K562 (cell line): ENCODE measurements around the gene SLC6A6. TPM values are rescaled to one million over a fixed set of nuclear protein-coding genes. Genes with fewer than 3 reads are reported as not detected.

ENCODE experiments used
- CREM ChIP-seq: IDR thresholded peaks from 2 replicates; pipeline ENCODE4 v1.6.1; 2014; ENCODE audit warnings: antibody characterized with exemption, low read depth
- CTBP1 ChIP-seq: fragments of 450-650 bp; IDR thresholded peaks from 2 replicates; pipeline ENCODE4 v1.6.1; 2016; ENCODE audit warnings: borderline replicate concordance
- CXXC5 ChIP-seq: fragments of 250-450 bp; sonication (Bioruptor Pico); IDR thresholded peaks from 2 replicates; pipeline ENCODE4 v1.8.0; 2022; ENCODE audit warnings: inconsistent platforms, mild to moderate bottlenecking, moderate library complexity
- E2F6 ChIP-seq, 2 experiments: IDR thresholded peaks; 2 replicates each; pipeline ENCODE4 v1.6.1; 2011; ENCODE audit warnings: borderline replicate concordance in 1 of 2, control low read depth in 1 of 2, low read depth in 1 of 2, low read length in 1 of 2, mild to moderate bottlenecking in 1 of 2, mixed read lengths in 1 of 2, moderate library complexity in 1 of 2; ENCODE audit not compliant: insufficient read depth in 1 of 2, insufficient read length in 1 of 2, poor library complexity in 1 of 2, severe bottlenecking in 1 of 2; ENCODE audit errors: extremely low read depth in 1 of 2
- ELF2 ChIP-seq: fragments of 250-450 bp; sonication (Bioruptor Pico); IDR thresholded peaks from 2 replicates; pipeline ENCODE4 v1.5.0; 2021; ENCODE audit warnings: mild to moderate bottlenecking
- EP300 ChIP-seq: IDR thresholded peaks from 2 replicates; pipeline ENCODE4 v1.6.1; 2012; ENCODE audit warnings: low read length, improper control_type of control experiment
- FOXJ3 ChIP-seq: sonication (generic); formaldehyde crosslinking; IDR thresholded peaks from 2 replicates; pipeline ENCODE4 v1.4.0; 2020; ENCODE audit warnings: mild to moderate bottlenecking, missing genetic modification reagents
- GATAD2A ChIP-seq: fragments of 450-650 bp; IDR thresholded peaks from 2 replicates; pipeline ENCODE4 v1.6.1; 2017
- LCOR ChIP-seq: sonication (generic); formaldehyde crosslinking; IDR thresholded peaks from 2 replicates; pipeline ENCODE4 v1.8.0; 2022; ENCODE audit warnings: mild to moderate bottlenecking, missing genetic modification reagents
- NCOA2 ChIP-seq, 2 experiments: fragments of 450-650 bp; IDR thresholded peaks; 2 replicates each; pipeline ENCODE4 v1.6.1; 2018; ENCODE audit warnings: mild to moderate bottlenecking in 2 of 2, moderate library complexity in 1 of 2; ENCODE audit not compliant: partially characterized antibody in 2 of 2
- NR3C1 ChIP-seq: sonication (generic); formaldehyde crosslinking; IDR thresholded peaks from 2 replicates; pipeline ENCODE4 v1.8.1; 2022; ENCODE audit warnings: missing genetic modification reagents
- PATZ1 ChIP-seq: fragments of 250-450 bp; sonication (Bioruptor Pico); IDR thresholded peaks from 2 replicates; pipeline ENCODE4 v1.5.0; 2020; ENCODE audit warnings: mild to moderate bottlenecking, borderline replicate concordance
- PRMT5 ChIP-seq: sonication (generic); formaldehyde crosslinking; IDR thresholded peaks from 2 replicates; pipeline ENCODE4 v1.5.0; 2020; ENCODE audit warnings: missing genetic modification reagents
- RBM25 ChIP-seq: fragments of 200-400 bp; formaldehyde crosslinking; IDR thresholded peaks from 2 replicates; pipeline ENCODE4 v1.6.1; 2018; ENCODE audit warnings: low read length, low read depth, moderate library complexity; ENCODE audit not compliant: severe bottlenecking
- RNF2 ChIP-seq: sonication (generic); IDR thresholded peaks from 2 replicates; pipeline ENCODE4 v1.6.1; 2016
- SETDB1 ChIP-seq: IDR thresholded peaks from one replicate; pipeline ENCODE4 v1.6.1; 2012; ENCODE audit warnings: low read length, control low read depth, inconsistent platforms
- VEZF1 ChIP-seq: fragments of 200-800 bp; sonication (Bioruptor generic); IDR thresholded peaks from 2 replicates; pipeline ENCODE4 v1.6.1; 2017; ENCODE audit warnings: missing genetic modification characterization, missing compliant biosample characterization
- YBX1 ChIP-seq: fragments of 450-650 bp; IDR thresholded peaks from 2 replicates; pipeline ENCODE4 v1.7.1; 2016; ENCODE audit warnings: mild to moderate bottlenecking
- ZFX ChIP-seq: sonication (generic); formaldehyde crosslinking; IDR thresholded peaks from 2 replicates; pipeline ENCODE4 v1.8.0; 2022; ENCODE audit warnings: mild to moderate bottlenecking, missing genetic modification reagents, moderate library complexity
- ZNF146 ChIP-seq: IDR thresholded peaks from one replicate; pipeline ENCODE4 v1.6.1; 2018; ENCODE audit warnings: missing compliant biosample characterization; ENCODE audit not compliant: unreplicated experiment
- ZNF384 ChIP-seq: IDR thresholded peaks from 2 replicates; pipeline ENCODE4 v1.6.1; 2012; ENCODE audit warnings: low read depth, low read length, improper control_type of control experiment
- ZNF41 ChIP-seq: fragments of 250-450 bp; sonication (Bioruptor Pico); conservative IDR thresholded peaks from 2 replicates; pipeline ENCODE4 v1.4.0; 2020; ENCODE audit warnings: mild to moderate bottlenecking
- ZNF449 ChIP-seq: fragments of 250-450 bp; sonication (Bioruptor Pico); IDR thresholded peaks from 2 replicates; pipeline ENCODE4 v1.8.0; 2022; ENCODE audit warnings: moderate library complexity, mild to moderate bottlenecking, inconsistent platforms
- ZNF511 ChIP-seq: sonication (generic); formaldehyde crosslinking; IDR thresholded peaks from 2 replicates; pipeline ENCODE4 v1.8.0; 2022; ENCODE audit warnings: mild to moderate bottlenecking, missing genetic modification reagents
- polyA plus RNA-seq, 8 experiments: library from polyadenylated mRNA; depleted of rRNA in 4 of 8; stranded (reverse) in 5 of 8; unstranded in 3 of 8; fragments of >200 nt; fragmentation: Nextera tagmentation in 2 of 8; fragmentation: Illumina TruSeq in 1 of 8; extraction: Ambion mirVana in 2 of 8; extraction: Trizol in 1 of 8; gene quantifications; 2 replicates each; pipeline versions ENCODE4 v1.2.1 to v1.2.3, GENCODE V29; 2011 to 2014; ENCODE audit warnings: inconsistent platforms in 1 of 8, missing spikeins in 1 of 8
- total RNA-seq, 7 experiments: library from RNA; depleted of rRNA in 6 of 7; stranded (reverse); fragments of >200 nt in 6 of 7; fragmentation: Illumina TruSeq in 2 of 7; extraction: Trizol in 2 of 7; gene quantifications; 2 replicates each; pipeline versions ENCODE4 v1.2.1 to v1.2.3, GENCODE V29; 2011 to 2021; ENCODE audit warnings: low replicate concordance in 1 of 7

SLC6A6 gene
- total and polyA plus RNA-seq, 9 of the 15 experiments (the other 6 are each of a cell fraction or from before 2014, with no cell fraction given): 12.3 to 203 (median 93.2) TPM

GRCh38 chr3:14403619-14404155 is 1.3 kb downstream of the SLC6A6 start (continued):
- no peak for TF ChIP-seq NCOA2 (IDR thresholded peaks at IDR 0.05; ENCODE audit: partially characterized antibody in 2 of 2)
- no peak for TF ChIP-seq ZNF449
- no peak for TF ChIP-seq SETDB1
- no peak for TF ChIP-seq GATAD2A
- no peak for TF ChIP-seq NR3C1 (CRISPR knock-in tag)
- no peak for TF ChIP-seq CREM
- TF ChIP-seq ZNF41 (CRISPR knock-in tag): no peak
- TF ChIP-seq CXXC5 (CRISPR knock-in tag): no peak
- 0 out of 2 replicates have a peak, but pooled peaks have one; percentile 21 for TF ChIP-seq ZNF511
- no peak for TF ChIP-seq ZNF146 (CRISPR knock-in tag)
- no peak for TF ChIP-seq ZFX (CRISPR knock-in tag)
- peak; percentile 15; the same call in 1 of the 2 replicates for TF ChIP-seq CTBP1
- TF ChIP-seq PRMT5 (CRISPR knock-in tag): no peak
- no peak for TF ChIP-seq ELF2 (CRISPR knock-in tag)
- no peak for TF ChIP-seq RNF2
- peak; percentile 53; the same call in 1 of the 2 replicates for TF ChIP-seq LCOR (CRISPR knock-in tag)
- no peak for TF ChIP-seq FOXJ3 (CRISPR knock-in tag)
- TF ChIP-seq YBX1: no peak
- no peak for TF ChIP-seq E2F6 (IDR thresholded peaks at IDR 0.05; ENCODE audit: borderline replicate concordance in 1 of 2, extremely low read depth in 1 of 2, insufficient read depth in 1 of 2, insufficient read length in 1 of 2, low read depth in 1 of 2, low read length in 1 of 2, poor library complexity in 1 of 2, severe bottlenecking in 1 of 2)
- TF ChIP-seq VEZF1 (CRISPR knock-in tag): peak; percentile 50
- peak; percentile 28; the same call in 1 of the 2 replicates for TF ChIP-seq EP300
- TF ChIP-seq PATZ1 (CRISPR knock-in tag): no peak
- no peak for TF ChIP-seq RBM25
- 0 out of 2 replicates have a peak, but pooled peaks have one; percentile 43 for TF ChIP-seq ZNF384
